ENCODE data around the gene PXMP4.
A peak's percentile ranks its signal among the peaks of the same experiment; 100 is the strongest.

Gene PXMP4

DNA sequence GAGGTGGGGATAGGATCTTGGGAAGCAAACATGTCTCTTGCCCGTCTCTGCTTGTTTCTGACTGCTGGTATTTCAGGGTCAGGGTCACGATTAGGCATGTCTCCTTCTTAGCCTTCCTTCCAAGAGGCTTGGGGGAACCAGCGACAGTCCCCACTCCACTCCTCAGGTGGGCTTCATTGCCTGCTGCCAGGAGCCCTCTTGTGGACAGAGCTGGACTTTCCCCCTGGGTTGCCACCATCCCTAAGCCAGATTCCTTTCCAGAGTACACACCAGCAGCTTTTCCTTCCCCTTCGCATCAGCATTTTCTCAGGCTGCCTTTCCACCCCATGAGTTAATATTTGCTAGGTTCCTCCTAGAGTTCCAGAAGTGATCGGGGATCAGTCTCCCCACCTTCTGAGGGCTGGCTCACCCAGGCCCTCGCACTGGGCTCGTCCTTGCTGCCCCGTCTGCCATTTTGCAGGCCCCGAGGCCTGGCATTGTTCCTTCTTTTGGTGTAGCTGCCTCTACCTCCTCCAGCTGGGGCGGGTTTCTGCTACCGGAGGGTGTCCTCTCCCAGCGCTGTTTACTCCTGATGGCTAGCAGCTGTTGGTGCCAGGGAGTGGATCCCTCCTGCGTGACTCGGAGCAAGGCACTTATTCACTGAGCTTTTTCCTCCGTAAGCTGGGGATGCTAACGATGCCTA is 66.8 kb downstream of the PXMP4 start:
- peak; percentile 67 for DNase-seq
